K562 (cell line): ENCODE data around the gene FAM114A2. TPM values are rescaled to one million over a fixed set of nuclear protein-coding genes. Genes with fewer than 3 reads are reported as not detected.

Experiments
- ATAC-seq: fragments of 200-7000 bp; cut with Tn5 transposase; 3 replicates; pipeline ENCODE4 v1.9.1; 2020; ENCODE audit warnings: moderate library complexity
- BruUV-seq: library from RNA; stranded (reverse); fragments of 400-500 nt; replicated peaks from 2 replicates; lab custom pipeline; 2021; lab: Mats Ljungman, UMichigan
- CTCF ChIA-PET: fragments of 300-600 bp; formaldehyde crosslinking; extraction: SDS; loops from one replicate; lab custom pipeline; 2021; ENCODE audit warnings: low intra/inter-chr PET ratio; lab: Yijun Ruan, JAX
- POLR2A ChIA-PET: fragments of 300-600, 350-650 bp; sonication (Branson Sonifier 250); formaldehyde crosslinking; extraction: SDS; loops from one replicate; lab custom pipeline; 2021; ENCODE audit warnings: antibody characterized with exemption, inconsistent platforms; lab: Yijun Ruan, JAX
- DNase-seq, 4 experiments: peaks; one replicate each; pipeline versions ENCODE4 v3.0.0 to v3.0.0-alpha.2; 2011 to 2018; ENCODE audit warnings: low spot score in 3 of 4, mixed read lengths in 3 of 4; ENCODE audit errors: extremely low read depth in 1 of 4
- FAIRE-seq: peaks from 2 replicates; lab custom pipeline; 2011; peaks lifted over from hg19 to GRCh38; lab: Jason Lieb, UNC
- H2AFZ ChIP-seq: 2 replicates; pipeline ENCODE4 v1.6.0; 2011; ENCODE audit warnings: low read depth, low read length, control low read depth, inconsistent platforms
- H3K27ac ChIP-seq: fragments of 200-600 bp; 3 replicates; pipeline ENCODE4 v1.8.0; 2011; ENCODE audit warnings: low read depth, mild to moderate bottlenecking, control low read depth, inconsistent platforms, low read length, moderate library complexity, mixed read lengths; ENCODE audit errors: extremely low read depth
- H3K27me3 ChIP-seq, 2 experiments: fragments of 300-600 bp in 1 of 2; 2 replicates in 1 of 2; 3 replicates in 1 of 2; pipeline versions ENCODE4 v1.6.0 to v1.8.0; 2011; ENCODE audit warnings: inconsistent platforms in 2 of 2, low read length in 2 of 2, mild to moderate bottlenecking in 1 of 2, mixed read lengths in 1 of 2, moderate library complexity in 1 of 2; ENCODE audit not compliant: control insufficient read depth in 2 of 2, insufficient read depth in 2 of 2
- H3K36me3 ChIP-seq: fragments of 300-600 bp; 3 replicates; pipeline ENCODE4 v1.8.0; 2011; ENCODE audit warnings: mild to moderate bottlenecking, low read length, inconsistent platforms; ENCODE audit not compliant: control insufficient read depth, insufficient read depth
- H3K4me1 ChIP-seq, 2 experiments: fragments of 200-600 bp in 1 of 2; replicated peaks in 1 of 2; 2 replicates in 1 of 2; 3 replicates in 1 of 2; pipeline versions ENCODE4 v1.5.1 to v1.8.0; 2011; ENCODE audit warnings: inconsistent platforms in 2 of 2, low read length in 2 of 2, mild to moderate bottlenecking in 1 of 2, mixed read lengths in 1 of 2, moderate library complexity in 1 of 2; ENCODE audit not compliant: control insufficient read depth in 2 of 2, insufficient read depth in 2 of 2
- H3K4me2 ChIP-seq: 2 replicates; pipeline ENCODE4 v1.6.1; 2011; ENCODE audit warnings: low read length, control low read depth, inconsistent platforms, mixed read lengths; ENCODE audit not compliant: insufficient read depth
- H3K4me3 ChIP-seq: fragments of 200-600 bp; sonication (generic), shearing (Covaris generic); 2 replicates; pipeline ENCODE4 v1.5.1; 2016; ENCODE audit warnings: control low read depth, inconsistent platforms
- H3K79me2 ChIP-seq: fragments of 200-600 bp; 3 replicates; pipeline ENCODE4 v1.8.0; 2011; ENCODE audit warnings: low read length, inconsistent platforms; ENCODE audit not compliant: control insufficient read depth, insufficient read depth
- H3K9ac ChIP-seq, 2 experiments: 2 replicates each; pipeline versions ENCODE4 v1.6.0 to v1.6.1; 2011; ENCODE audit warnings: low read depth in 2 of 2, low read length in 2 of 2, control low read depth in 1 of 2, inconsistent platforms in 1 of 2, mild to moderate bottlenecking in 1 of 2, mixed read lengths in 1 of 2; ENCODE audit not compliant: insufficient read depth in 1 of 2
- H3K9me1 ChIP-seq: one replicate; pipeline ENCODE4 v1.6.0; 2011; ENCODE audit warnings: inconsistent platforms, mild to moderate bottlenecking, low read length, moderate library complexity; ENCODE audit not compliant: control insufficient read depth, insufficient read depth
- H3K9me3 ChIP-seq: replicated peaks from 2 replicates; pipeline ENCODE4 v1.5.1; 2011; ENCODE audit warnings: low read depth, low read length, inconsistent platforms; ENCODE audit not compliant: control insufficient read depth, insufficient read depth
- H4K20me1 ChIP-seq: replicated peaks from 2 replicates; pipeline ENCODE4 v1.6.1; 2011; ENCODE audit warnings: low read length, inconsistent platforms, mixed read lengths; ENCODE audit not compliant: control insufficient read depth, insufficient read depth
- ADNP ChIP-seq: fragments of 200-800 bp; sonication (Bioruptor generic); IDR thresholded peaks from 2 replicates; pipeline ENCODE4 v1.6.1; 2016; ENCODE audit warnings: missing genetic modification characterization, missing compliant biosample characterization
- DACH1 ChIP-seq: fragments of 450-650 bp; IDR thresholded peaks from 2 replicates; pipeline ENCODE4 v1.6.1; 2018; ENCODE audit not compliant: partially characterized antibody
- FOXK2 ChIP-seq, 2 experiments: fragments of 450-650 bp; IDR thresholded peaks in 1 of 2; conservative IDR thresholded peaks in 1 of 2; 2 replicates each; pipeline ENCODE4 v1.6.1; 2016; ENCODE audit warnings: low read depth in 2 of 2, mild to moderate bottlenecking in 1 of 2
- HOMEZ ChIP-seq: fragments of 250-450 bp; sonication (Bioruptor Pico); IDR thresholded peaks from 2 replicates; pipeline ENCODE4 v1.4.0; 2020; ENCODE audit warnings: mild to moderate bottlenecking, moderate library complexity
- KLF13 ChIP-seq: fragments of 450-650 bp; IDR thresholded peaks from 2 replicates; pipeline ENCODE4 v1.6.1; 2016; ENCODE audit warnings: missing genetic modification characterization, low read depth, mild to moderate bottlenecking, missing compliant biosample characterization, moderate library complexity, borderline replicate concordance
- NFIC ChIP-seq: fragments of 450-650 bp; IDR thresholded peaks from 2 replicates; pipeline ENCODE4 v1.6.1; 2017; ENCODE audit warnings: mild to moderate bottlenecking, inconsistent platforms
- NONO ChIP-seq, 2 experiments: fragments of 200-400 bp in 1 of 2; fragments of 450-650 bp in 1 of 2; formaldehyde crosslinking in 1 of 2; IDR thresholded peaks; 2 replicates each; pipeline ENCODE4 v1.6.1; 2017; ENCODE audit warnings: low read depth in 2 of 2, mild to moderate bottlenecking in 2 of 2, moderate library complexity in 2 of 2, low read length in 1 of 2
- PHF8 ChIP-seq: fragments of 200-600 bp; sonication (generic); IDR thresholded peaks from 2 replicates; pipeline ENCODE4 v1.6.1; 2012; ENCODE audit warnings: mixed run types, mild to moderate bottlenecking, inconsistent platforms, low read length, moderate library complexity, borderline replicate concordance
- POLR3A ChIP-seq: IDR thresholded peaks from 2 replicates; pipeline ENCODE4 v1.6.1; 2011; ENCODE audit warnings: borderline replicate concordance, mild to moderate bottlenecking, moderate library complexity; ENCODE audit not compliant: insufficient read length, insufficient read depth; ENCODE audit errors: extremely low read depth
- RBBP5 ChIP-seq: fragments of 200-600 bp; sonication (generic); IDR thresholded peaks from 2 replicates; pipeline ENCODE4 v1.6.1; 2012; ENCODE audit warnings: borderline replicate concordance, mild to moderate bottlenecking, low read length, control low read depth, inconsistent platforms; ENCODE audit not compliant: insufficient read depth, poor library complexity, severe bottlenecking
- TFE3 ChIP-seq: fragments of 450-650 bp; formaldehyde crosslinking; IDR thresholded peaks from 2 replicates; pipeline ENCODE4 v1.4.0; 2020; ENCODE audit warnings: mild to moderate bottlenecking, mixed read lengths
- ZNF232 ChIP-seq: sonication (generic); formaldehyde crosslinking; IDR thresholded peaks from 2 replicates; pipeline ENCODE4 v1.8.0; 2022; ENCODE audit warnings: mild to moderate bottlenecking, missing genetic modification reagents
- WGBS: fragments of 100-300 bp; shearing (Covaris generic); methylation state at CpG from one replicate; pipeline ENCODE4 v1.1.6; 2016; ENCODE audit warnings: low coverage, mixed read lengths; ENCODE audit not compliant: insufficient coverage; ENCODE audit errors: missing lambda C conversion rate; 5-methylcytosine and 5-hydroxymethylcytosine counted together
- in situ Hi-C: fragments of 300-500 bp; cut with MboI; formaldehyde crosslinking; loops from 4 replicates; pipeline ENCODE4 v1.15.0; 2018; ENCODE audit warnings: inconsistent platforms, mixed read lengths
- intact Hi-C: fragments of 100-400 bp; cut with micrococcal nuclease; formaldehyde crosslinking; loops from 2 replicates; pipeline ENCODE4 v1.14.2; 2022
- polyA plus RNA-seq, 8 experiments: library from polyadenylated mRNA; depleted of rRNA in 4 of 8; stranded (reverse) in 5 of 8; unstranded in 3 of 8; fragments of >200 nt; fragmentation: Nextera tagmentation in 2 of 8; fragmentation: Illumina TruSeq in 1 of 8; extraction: Ambion mirVana in 2 of 8; extraction: Trizol in 1 of 8; gene quantifications; 2 replicates each; pipeline versions ENCODE4 v1.2.1 to v1.2.3, GENCODE V29; 2011 to 2014; ENCODE audit warnings: inconsistent platforms in 1 of 8, missing spikeins in 1 of 8
- total RNA-seq, 7 experiments: library from RNA; depleted of rRNA in 6 of 7; stranded (reverse); fragments of >200 nt in 6 of 7; fragmentation: Illumina TruSeq in 2 of 7; extraction: Trizol in 2 of 7; gene quantifications; 2 replicates each; pipeline versions ENCODE4 v1.2.1 to v1.2.3, GENCODE V29; 2011 to 2021; ENCODE audit warnings: low replicate concordance in 1 of 7

Gene FAM114A2
- total and polyA plus RNA-seq, 9 of the 15 experiments (the other 6 are each of a cell fraction or from before 2014, with no cell fraction given) = 14.4 to 28.1 (median 21.2) TPM

GRCh38 chr5:154002093-154002492, 36.6 kb downstream of the FAM114A2 start:
- Histone ChIP-seq H3K9ac (no peak overlapping the region), H2AFZ (no peak overlapping the region), H3K27me3 (no peaks in the 10 kb centered on the region), H4K20me1 (no peaks in the 10 kb centered on the region), H3K4me1 (no peaks in the 10 kb centered on the region), H3K36me3 (peaks cover 3% of the 10 kb centered on the region; the same call in 2 of the 3 replicates), H3K4me3 (no peak overlapping the region), H3K9me3 (no peaks in the 10 kb centered on the region), H3K9me1 (no peaks in the 10 kb centered on the region), H3K4me2 (no peak overlapping the region), H3K27ac (no peak overlapping the region), H3K79me2 (no peaks in the 10 kb centered on the region)
- no peak for FAIRE-seq
- no peak for TF ChIP-seq KLF13 (tag)
- peak; percentile 29; the same call in 1 of the 2 replicates for TF ChIP-seq NFIC
- ATAC-seq = no peak
- no TSS peak for BruUV-seq
- intact Hi-C loops (no loop called here), in situ Hi-C loops (no loop called here)
- WGBS = 77% methylated on average over 4 of the region's 4 CpGs
- ChIA-PET POLR2A (no interaction called here), CTCF (no interaction called here)
- no peak for DNase-seq

- ChIA-PET POLR2A (no interaction called here), CTCF (no interaction called here)
- Histone ChIP-seq H3K9me1 (no peaks in the 10 kb centered on the region), H3K4me1 (no peaks in the 10 kb centered on the region), H4K20me1 (no peaks in the 10 kb centered on the region), H3K4me2 (no peak overlapping the region), H2AFZ (no peak overlapping the region), H3K79me2 (no peaks in the 10 kb centered on the region), H3K27me3 (no peaks in the 10 kb centered on the region), H3K27ac (no peak overlapping the region), H3K4me3 (no peak overlapping the region), H3K9me3 (no peaks in the 10 kb centered on the region), H3K9ac (no peak overlapping the region), H3K36me3 (peaks cover 3% of the 10 kb centered on the region; the same call in 2 of the 3 replicates)
- no peak for FAIRE-seq
- ATAC-seq = no peak
- no peak for DNase-seq
- in situ Hi-C loops (no loop called here), intact Hi-C loops (no loop called here)
- TF ChIP-seq POLR3A = no peak
- no peak for TF ChIP-seq NONO (IDR thresholded peaks at IDR 0.05; ENCODE audit: low read depth in 2 of 2, low read length in 1 of 2)
- TF ChIP-seq ADNP (tag) = no peak
- peak; percentile 94 for TF ChIP-seq DACH1
- no peak for TF ChIP-seq TFE3 (CRISPR knock-in tag)
- TF ChIP-seq PHF8 = no peak
- TF ChIP-seq HOMEZ (CRISPR knock-in tag) = no peak
- peak; percentile 37; the same call in 1 of the 2 replicates for TF ChIP-seq ZNF232 (CRISPR knock-in tag)
- no peak for TF ChIP-seq RBBP5
- no peak for TF ChIP-seq FOXK2 (conservative IDR thresholded peaks at IDR 0.05 in 1 of 2, IDR thresholded peaks at IDR 0.05 in 1 of 2; ENCODE audit: low read depth in 2 of 2)
- no TSS peak for BruUV-seq
Observed at GRCh38 chr5:154000703-154001102, 38.0 kb downstream of the FAM114A2 start.
